Mammary epithelial cell (primary cell): ENCODE results near the gene SBDS.
"Not testable (repeated sequence)": the region's sequence is repeated elsewhere in the genome, so short reads cannot be mapped to it uniquely, and the experiment has no call there.

Source experiments
- CTCF ChIP-seq, 2 donors: IDR thresholded peaks in 1 of 2; conservative IDR thresholded peaks in 1 of 2; 2 replicates each; pipeline ENCODE4 v1.5.1; 2011 to 2012; ENCODE audit warnings: inconsistent platforms in 2 of 2, low read length in 2 of 2, mild to moderate bottlenecking in 2 of 2, control low read depth in 1 of 2, low read depth in 1 of 2; ENCODE audit not compliant: insufficient read depth in 1 of 2; ENCODE audit errors: extremely low read depth in 1 of 2
- EZH2 ChIP-seq: IDR thresholded peaks from 2 replicates; pipeline ENCODE4 v1.6.1; 2012; ENCODE audit warnings: low read length, inconsistent platforms, borderline replicate concordance

GRCh38 chr7:67043559-67043930 is 48.2 kb upstream of the SBDS start:
- TF ChIP-seq CTCF (conservative IDR thresholded peaks at IDR 0.05 in 1 of 2, IDR thresholded peaks at IDR 0.05 in 1 of 2; ENCODE audit: extremely low read depth in 1 of 2, insufficient read depth in 1 of 2, low read depth in 1 of 2, low read length in 2 of 2); EZH2: not testable (repeated sequence)
